ENCODE measurements around the gene B4GALNT2.
"Not testable (repeated sequence)": the region's sequence is repeated elsewhere in the genome, so short reads cannot be mapped to it uniquely, and the experiment has no call there.

B4GALNT2 gene, protein sequence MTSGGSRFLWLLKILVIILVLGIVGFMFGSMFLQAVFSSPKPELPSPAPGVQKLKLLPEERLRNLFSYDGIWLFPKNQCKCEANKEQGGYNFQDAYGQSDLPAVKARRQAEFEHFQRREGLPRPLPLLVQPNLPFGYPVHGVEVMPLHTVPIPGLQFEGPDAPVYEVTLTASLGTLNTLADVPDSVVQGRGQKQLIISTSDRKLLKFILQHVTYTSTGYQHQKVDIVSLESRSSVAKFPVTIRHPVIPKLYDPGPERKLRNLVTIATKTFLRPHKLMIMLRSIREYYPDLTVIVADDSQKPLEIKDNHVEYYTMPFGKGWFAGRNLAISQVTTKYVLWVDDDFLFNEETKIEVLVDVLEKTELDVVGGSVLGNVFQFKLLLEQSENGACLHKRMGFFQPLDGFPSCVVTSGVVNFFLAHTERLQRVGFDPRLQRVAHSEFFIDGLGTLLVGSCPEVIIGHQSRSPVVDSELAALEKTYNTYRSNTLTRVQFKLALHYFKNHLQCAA

DNA sequence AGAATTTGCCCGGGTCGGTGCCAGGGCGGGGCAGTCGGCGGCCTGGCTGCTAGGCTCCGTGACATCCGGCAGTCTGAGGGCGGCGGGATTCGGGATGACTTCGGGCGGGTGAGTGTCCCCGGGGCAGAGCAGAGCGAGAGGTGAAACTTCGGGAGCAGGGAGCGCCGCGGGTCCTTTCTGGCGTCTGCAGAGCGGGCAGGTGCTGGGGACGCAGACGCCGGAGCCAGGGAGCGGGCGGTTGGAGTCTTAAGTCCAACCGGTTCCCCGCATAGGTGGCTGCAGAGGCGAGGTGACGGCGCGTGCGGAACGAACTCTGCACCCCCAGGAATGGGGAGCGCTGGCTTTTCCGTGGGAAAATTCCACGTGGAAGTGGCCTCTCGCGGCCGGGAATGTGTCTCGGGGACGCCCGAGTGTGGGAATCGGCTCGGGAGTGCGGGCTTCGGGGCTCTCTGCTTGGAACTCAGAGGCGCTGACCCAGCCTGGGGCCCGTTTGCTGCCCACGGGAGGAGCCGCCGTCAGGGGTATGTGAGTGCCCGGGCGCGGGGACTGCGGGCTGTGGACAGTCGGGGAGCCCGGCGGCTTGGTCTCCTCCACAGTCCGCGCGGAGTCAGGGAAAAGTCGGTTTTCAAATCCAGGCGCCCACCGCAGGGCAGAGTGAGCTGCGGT, at the start of gene B4GALNT2:
Gene B4GALNT2, plus strand, starts transcription at position 71 of the 666 bp plus-strand sequence. Its CDS starts 24 bp downstream, at position 95.
- no peak for DNase-seq

DNA sequence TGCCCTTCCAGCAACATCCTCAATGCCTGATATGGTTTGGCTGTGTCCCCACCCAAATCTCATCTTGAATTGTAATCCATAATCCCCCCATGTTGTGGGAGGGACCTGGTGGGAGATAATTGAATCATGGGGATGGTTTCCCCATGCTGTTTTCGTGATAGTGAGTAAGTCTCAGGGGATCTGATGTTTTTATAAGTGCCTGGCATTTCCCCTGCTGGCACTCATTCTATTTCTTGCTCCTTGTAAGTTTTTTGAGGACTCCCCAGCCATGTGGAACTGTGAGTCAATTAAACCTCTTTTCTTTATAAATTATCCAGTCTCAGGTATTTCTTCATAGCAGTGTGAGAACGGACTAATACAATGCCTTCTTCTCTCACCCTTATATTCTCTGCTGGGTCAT, 47.5 kb upstream of the B4GALNT2 start:
- not testable (repeated sequence) for DNase-seq

DNA sequence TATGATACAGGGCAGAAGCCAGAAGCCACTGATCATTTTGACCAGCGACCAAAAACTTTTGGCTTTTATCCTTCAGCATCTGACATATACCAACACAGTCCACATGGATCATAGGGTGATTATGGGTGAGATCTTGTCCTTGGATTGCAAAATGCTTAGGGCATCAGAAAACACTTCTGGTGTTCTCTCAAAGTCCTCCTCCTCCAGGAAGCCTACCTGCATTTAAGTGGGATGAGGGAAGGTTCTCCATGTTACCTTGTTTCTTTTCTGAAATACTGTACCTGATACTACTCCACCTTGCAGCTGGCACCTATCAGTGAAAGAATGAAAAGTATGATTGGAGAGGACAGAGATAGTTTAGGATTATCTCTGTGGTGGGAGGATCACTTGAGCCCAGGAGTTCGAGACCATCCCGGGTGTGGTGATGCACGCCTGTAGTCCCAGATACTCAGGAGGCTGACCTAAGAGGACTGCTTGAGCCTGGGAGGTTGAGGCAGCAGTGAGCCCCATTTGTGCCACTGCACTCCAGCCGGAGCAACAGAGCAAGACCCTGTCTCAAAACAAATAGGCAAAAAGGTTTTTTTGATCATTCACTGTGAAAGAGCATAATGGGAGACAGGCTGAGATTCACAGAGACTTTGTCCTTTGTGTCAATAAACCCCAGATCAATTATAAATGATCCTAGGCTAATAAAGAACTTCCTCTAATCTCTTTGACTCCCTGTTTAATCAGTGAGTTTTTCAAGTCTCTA, 46.8 kb upstream of the B4GALNT2 start:
- no peak for DNase-seq

DNA sequence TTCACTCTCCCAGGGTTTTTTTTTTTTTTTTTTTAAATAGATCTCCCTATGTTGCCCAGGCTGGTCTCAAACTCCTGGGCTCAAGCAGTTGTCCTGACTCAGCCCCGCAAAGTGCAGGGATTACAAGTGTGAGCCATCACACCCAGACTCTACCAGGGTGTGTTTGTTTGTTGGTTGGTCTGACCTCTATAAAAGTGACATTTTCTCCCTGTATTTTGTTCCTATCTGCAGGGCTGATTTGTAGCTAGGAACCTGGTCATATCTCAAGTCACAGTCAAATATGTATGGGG, 46.3 kb upstream of the B4GALNT2 start:
- no peak for DNase-seq

DNA sequence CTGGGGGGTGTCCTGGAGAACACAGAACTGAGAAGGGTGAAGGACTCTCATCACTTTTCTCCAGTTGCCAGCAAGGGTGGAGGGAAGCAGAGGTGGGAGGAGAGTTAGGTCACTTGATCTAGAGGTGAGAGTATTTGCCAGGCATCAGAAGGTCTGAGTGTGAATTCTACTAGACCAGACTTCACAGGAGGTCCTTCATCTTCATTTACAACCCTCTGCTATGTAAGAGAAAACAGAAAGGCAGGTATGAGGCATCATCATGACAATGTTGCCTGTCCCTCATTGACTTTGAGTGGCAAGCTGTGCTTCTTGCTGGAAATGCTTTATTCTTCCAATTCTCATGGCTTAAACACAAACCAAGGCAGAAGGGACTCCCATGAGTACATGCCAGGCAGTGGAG, 45.9 kb upstream of the B4GALNT2 start:
- DNase-seq = no peak

DNA sequence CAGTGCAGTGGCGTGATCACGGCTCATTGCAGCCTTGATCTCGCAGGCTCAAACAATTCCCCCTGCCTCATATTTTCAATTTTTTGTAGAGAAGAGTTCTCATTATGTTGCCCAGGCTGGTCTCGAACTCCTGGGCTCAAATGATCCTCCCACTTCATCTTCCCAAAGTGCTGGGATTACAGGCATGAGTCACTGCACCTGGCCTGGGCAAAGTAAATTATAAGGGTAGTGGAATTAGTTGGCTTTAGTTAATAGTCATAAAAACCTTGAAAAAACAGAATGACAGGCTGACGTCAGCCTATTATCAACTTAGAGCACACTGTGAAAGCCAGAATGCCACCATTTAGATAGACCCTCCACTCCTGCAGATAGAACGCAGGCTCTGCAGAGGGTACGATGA, 43.5 kb upstream of the B4GALNT2 start:
- DNase-seq = no peak

DNA sequence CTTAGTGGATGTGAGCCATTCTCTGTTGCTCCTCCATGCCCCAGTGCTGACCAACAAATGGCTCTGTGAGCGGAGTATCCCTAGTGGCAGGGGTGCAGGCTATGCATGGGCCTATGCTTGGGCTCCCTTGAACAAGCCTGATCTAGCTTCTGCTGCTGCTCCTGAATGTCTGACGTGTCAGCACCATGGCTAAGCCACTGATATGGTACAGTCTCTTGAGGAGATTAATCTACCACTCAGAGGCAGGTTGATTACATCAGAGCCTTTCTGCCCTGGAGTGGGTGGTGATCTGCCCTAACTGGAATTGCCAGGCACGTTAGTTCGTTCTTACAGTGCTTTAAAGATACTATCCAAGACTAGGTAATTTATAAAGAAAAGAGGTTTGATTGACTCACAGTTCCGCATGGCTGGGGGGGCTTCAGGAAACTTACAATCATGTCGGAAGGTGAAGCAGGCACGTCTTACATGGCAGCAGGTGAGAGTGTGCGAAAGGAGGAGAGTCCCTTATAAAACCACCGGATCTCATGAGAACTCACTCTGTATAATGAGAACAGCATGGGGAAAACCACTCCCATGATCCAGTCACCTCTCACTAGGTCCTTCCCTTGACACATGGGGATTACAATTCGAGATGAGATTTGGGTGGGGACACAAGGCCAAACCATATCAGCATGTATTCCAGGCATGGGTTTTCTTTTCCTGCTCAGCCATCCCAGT, 41.5 kb upstream of the B4GALNT2 start:
- DNase-seq = no peak

DNA sequence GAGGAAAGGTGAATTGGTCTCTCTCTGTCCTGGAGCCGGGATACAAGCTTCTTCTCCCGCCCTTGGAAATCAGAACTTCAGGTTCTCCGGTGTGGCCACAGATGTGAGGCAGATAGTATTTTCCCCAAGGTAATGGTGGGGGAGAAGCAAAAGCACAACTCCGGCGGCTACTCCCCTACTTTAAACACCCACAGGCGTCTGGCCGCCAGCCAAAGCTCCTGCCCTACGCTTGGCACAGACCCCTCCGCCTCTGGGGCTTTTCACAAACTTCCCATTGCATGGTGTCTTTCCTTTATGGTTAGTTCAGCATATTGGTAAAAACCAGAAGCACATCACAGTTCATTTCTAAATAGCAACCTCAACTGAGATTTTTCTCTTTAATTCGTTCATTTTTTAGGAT, 39.4 kb upstream of the B4GALNT2 start:
- DNase-seq = no peak

DNA sequence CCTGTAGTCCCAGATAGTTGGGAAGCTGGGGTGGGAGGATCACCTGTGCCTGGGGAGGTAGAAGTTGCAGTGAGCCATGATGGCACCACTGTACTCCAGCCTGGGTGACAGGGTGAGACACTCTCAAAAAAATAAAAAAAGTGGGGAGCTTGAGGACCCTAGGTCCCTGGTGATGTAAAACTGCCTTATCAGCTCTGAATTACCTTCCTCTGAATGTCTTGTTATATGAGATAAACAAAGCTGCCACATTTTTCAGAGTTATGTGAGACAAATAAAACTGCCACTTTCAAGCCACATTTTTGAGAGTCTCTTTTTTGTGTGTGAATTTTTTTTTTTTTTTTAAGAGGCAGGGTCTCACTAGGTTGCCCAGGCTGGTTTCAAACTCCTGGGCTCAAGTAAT, 32.0 kb upstream of the B4GALNT2 start:
- DNase-seq = no peak

DNA sequence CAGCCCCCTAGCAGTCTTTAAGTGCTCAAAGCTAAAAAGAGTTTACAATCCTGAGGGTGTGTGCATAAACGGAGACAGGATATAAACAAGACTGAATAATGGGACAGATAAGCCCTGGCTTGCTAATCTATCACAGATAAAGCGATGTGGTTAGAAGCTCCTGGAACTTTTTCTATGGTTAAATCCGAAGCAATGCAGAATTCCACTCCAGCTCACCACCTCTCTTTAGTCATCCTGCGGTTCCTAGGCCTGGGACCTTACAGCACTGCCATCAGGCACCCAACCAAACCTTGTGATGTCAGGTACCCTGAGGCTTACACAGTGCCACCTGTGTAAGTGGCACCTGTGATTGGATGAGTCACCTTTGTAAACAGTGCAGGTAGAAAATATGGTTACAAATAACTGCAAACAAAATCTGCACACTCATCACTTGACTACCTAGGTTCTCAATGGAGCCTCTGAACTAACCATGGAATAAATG, 31.5 kb upstream of the B4GALNT2 start:
- DNase-seq = no peak

DNA sequence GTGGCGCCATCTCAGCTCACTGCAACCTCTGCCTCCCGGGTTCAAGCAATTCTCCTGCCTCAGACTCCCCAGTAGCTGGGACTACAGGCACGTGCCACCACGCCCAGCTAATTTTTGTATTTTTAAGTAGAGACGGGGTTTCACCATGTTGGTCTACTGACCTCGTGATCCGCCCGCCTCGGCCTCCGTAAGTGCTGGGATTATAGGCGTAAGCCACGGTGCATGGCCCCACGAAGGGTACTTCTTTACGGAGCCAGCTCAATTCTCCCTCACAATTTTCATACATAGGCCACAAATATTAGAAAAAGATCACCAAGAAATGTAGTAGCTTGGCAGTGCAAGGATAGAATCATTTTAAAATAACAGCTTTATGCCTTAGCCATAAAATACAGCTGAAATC, 29.2 kb upstream of the B4GALNT2 start:
- DNase-seq = not testable (repeated sequence)

DNA sequence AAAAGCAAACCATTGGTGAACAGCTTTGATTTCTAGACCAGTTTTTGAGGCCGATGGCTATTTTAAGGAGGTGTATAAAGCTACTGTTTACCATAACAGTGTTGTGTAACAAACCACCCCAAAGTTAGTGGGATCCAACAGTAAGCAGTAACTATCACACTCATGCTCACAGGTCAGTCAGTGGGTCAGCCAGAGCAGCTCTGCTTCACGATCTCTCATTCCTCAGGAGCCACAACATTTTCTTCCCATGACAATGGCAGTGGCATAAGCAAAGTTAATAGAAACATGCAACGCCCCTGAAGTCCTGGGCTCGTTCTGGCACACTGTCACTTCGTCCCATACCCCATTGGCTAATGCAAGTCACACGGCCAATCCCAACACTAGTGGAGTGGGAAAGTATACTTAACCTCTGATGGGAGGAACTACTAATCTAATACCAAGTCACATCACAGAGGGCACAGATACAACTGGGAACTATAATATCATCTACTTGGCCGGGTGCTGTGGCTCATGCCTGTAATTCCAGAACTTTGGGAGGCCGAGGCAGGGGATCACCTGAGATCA, 28.0 kb upstream of the B4GALNT2 start:
- DNase-seq = no peak

DNA sequence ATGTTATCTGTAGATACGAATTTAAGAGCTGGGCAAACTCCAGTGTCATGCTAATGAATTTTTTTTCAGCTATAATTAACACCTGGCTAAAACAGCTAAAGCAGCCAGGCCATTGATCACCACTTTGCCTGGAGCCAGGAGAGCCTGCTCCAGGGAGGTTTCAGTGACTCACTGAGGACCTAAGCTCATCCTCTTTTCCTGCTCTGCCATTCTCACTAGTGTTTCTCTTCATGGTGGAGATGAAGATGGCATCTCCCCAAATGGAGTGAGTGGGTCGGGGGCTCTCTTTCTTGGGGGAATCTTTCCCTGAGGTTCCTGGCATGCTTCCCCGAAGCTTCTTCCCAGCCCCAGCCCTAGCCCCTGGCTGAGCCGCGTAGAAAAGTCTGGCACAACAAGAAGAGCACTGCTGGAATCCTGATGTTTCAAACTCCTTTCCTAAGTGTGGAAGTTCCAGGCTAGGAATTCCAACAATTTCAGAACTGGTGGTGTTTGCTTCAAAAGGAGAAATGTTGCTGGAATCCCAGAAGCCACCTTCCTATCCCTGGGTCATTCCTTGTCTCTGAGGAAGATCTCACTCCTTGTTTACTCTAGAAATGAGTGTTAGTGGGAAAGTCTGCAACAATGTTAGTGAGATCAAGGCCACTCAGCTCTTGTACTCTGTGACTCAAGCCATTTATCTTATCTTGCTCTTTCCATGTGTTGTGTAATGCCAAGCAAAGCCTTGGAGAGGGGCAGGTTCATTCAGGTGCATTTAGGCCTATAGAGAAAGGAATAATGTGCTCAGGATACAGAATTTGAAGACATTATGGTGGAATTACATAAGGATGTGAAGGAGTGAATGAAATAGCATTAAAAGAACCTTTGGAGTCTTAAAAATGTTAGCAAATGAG, 26.0 kb upstream of the B4GALNT2 start:
- no peak for DNase-seq

DNA sequence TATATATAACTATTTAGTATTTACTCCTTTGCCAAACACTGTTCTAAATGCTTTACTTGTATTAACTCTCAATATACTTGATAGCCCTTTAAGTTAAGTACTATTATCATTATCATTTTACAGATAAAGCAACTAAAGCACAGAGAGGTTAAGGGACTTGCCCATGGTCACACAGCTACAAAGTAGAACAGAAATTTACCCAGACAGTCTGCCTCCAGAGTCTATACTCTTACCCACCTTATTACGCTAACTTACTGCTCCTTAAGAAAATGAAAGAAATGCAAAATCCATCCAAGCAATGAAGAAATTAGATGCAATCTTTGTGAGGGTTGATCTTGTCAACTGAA, 25.4 kb upstream of the B4GALNT2 start:
- no peak for DNase-seq

DNA sequence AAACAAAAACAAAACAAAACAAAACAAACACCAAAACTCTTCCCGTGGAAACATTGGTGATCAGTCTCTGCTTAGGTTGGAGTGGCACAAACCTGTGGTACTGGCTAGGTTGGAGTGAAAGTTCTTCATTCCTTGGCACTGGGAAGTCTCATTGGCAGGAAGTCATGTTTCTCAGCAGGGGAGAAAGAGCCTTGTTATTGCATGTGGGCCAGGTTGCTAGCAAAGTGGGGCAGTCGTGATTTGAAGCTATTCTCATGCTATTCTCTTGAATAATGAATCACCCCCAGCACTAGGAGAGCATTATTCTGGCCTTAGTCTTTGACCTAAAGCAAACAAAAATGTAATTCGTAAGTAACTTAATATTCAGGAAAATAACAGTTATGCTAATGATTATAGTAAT, 24.3 kb upstream of the B4GALNT2 start:
- no peak for DNase-seq

DNA sequence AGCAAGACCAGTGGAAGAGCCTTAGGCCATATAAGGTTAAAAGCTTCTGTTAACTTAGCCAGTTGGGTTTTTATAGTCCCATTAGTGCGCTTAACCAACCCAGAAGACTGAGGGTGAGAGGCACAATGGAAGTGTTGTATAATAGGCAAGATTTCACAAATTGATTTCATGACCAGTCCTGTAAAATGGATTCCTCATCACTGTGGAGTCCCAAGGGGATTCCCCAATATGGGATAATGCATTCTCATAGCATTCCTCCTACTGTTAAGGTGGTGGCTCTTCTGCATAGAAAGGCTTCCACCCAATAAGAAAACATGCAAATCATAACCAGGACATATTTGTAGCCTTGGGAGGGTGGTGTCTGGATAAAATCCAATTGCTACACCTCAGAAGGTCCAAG, 22.1 kb upstream of the B4GALNT2 start:
- DNase-seq = no peak

DNA sequence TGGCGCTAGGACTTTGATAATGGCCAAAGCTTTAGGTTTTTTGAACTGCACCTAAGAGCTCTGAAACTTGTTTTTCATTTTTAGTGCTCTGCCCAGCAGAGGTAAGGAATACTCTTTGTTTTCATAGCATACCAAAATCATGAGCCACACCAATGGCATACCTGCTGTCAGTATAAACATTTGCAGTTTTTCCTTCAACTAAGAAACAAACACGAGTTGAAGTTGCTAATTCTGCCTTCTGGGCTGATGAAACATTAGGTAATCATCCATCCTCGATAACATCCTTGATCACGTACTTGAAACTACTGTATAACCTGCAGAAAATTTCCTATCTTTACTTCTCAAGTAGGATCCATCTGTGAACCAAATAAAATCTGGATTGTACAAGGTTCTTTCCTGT, 20.6 kb upstream of the B4GALNT2 start:
- DNase-seq = no peak

DNA sequence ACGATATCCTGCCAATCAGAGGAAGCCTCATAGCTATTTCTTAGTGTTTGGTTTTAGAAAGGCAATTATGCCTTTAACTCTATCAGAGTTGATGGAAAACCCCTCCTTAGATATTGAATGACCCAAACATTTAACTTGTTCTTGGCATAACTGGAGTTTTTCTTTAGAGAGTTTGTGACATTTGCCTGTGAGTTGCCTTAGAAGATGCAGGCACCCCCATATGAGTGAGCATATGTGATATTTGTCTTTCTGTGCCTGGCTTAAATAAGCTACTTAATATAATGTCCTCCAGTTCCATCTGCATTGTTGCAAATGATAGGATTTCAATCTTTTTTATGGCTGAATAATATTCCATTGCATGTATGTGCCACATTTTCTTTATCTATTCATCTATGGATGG, 19.6 kb upstream of the B4GALNT2 start:
- no peak for DNase-seq

DNA sequence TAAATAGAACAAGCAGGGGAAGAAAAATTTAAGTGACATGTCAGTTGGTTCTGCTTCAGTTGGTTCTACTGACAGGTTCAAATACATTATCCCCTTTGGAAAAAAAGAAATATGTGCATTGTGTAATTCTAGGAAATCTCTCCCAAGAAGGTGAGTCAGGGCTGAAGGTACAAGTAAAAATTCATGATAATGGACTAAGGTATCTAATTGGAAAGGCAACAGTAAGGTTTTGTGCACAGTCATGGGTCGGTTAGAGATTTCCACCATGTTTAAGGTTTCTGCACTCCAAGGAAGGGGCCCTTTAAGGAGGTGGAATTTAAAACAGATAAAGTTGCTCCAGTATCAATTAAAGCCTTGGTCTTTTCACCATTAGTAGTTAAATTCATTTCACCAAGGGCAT, 17.9 kb upstream of the B4GALNT2 start:
- DNase-seq = no peak

DNA sequence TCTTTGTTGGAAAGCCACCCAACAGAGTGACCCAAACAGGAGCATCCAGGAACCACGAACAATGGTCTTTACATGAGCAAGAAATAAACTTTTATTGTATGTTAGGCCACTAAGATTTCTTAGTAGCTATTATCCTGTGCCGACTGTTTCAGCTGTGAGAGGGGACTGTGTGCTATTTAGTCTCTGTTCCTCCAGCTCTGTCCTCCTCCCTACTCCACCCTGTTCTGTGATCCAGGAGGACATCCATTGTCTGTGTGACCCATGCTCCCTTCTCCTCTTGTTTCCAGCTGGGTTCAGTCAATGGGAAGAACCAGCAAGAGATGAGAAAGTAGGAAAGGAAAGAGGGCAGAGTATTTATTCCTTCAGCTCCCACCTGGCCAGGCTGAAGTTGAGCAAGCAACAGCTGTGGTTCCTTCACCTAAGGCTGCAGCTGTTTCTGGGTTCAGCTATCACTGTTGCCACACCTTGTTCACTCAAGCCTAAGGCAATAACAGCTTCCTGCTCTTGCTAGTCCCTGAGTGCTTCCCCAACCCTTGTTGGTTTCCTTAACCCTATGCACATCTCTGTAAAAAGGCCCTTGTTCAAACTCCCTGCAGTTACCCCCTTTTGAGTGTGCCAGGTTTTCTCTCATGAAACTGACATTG, 14.9 kb upstream of the B4GALNT2 start:
- DNase-seq = no peak

DNA sequence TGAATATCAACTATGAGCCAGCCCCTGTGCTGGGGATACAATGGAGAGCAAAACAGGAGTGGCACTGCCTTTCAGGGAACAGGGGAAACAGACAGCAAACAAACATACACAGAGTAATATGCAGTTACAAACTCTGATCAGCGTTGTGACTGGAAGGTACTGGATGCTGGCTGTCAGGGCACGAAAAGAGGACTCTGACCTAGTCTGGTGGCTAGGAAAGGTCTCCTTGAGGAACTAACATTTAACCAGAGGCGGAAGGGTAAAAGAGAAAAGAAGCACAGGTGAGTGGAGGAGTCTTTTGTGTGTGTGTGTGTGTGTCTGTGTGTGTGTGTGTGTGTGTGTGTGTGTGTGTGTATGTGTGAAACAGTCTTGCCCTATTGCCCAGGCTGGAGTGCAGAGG, 12.4 kb upstream of the B4GALNT2 start:
- DNase-seq = no peak

All from NCI-H1092 (cell line).